H1 (cell line): Measurements from ENCODE around the gene VDR. TPM values are rescaled to one million over a fixed set of nuclear protein-coding genes. Genes with fewer than 3 reads are reported as not detected.

ENCODE experiments used
- BCL11A ChIP-seq, 2 experiments: IDR thresholded peaks; one replicate each; pipeline ENCODE4 v1.6.1; 2011; ENCODE audit warnings: low read depth in 2 of 2, low read length in 2 of 2, mild to moderate bottlenecking in 2 of 2
- polyA plus RNA-seq, 7 experiments: library from polyadenylated mRNA; depleted of rRNA in 3 of 7; stranded (reverse) in 5 of 7; unstranded in 2 of 7; fragments of >200 nt in 5 of 7; fragments of 200-250 nt in 2 of 7; gene quantifications; 1 replicate in 5 of 7; 2 replicates in 1 of 7; 4 replicates in 1 of 7; pipeline versions ENCODE4 v1.2.1 to v1.2.3, GENCODE V29; 2011 to 2013; ENCODE audit warnings: missing spikeins in 2 of 7, mixed read lengths in 2 of 7
- total RNA-seq: library from RNA; stranded (reverse); fragmentation: NEBNext Ultra II Directional; extraction: Animal tissue kit (Norgen Biotek cat#: 25700); gene quantifications from 2 replicates; pipeline ENCODE4 v1.2.1, GENCODE V29; 2021

Gene VDR
- total and polyA plus RNA-seq, 2 of the 8 experiments (the other 6 are each of a cell fraction or from before 2014, with no cell fraction given), result 0.44 to 0.65 TPM

- no peak for TF ChIP-seq BCL11A (IDR thresholded peaks at IDR 0.05; ENCODE audit: low read depth in 2 of 2, low read length in 2 of 2)
- TF ChIP-seq, all 59 proteins: peak for 0
Measured at GRCh38 chr12:47883663-47884195, 21.1 kb downstream of the VDR start (continued).
